Stimulated activated effector memory CD8-positive, alpha-beta T cell treated with anti-CD3 and anti-CD28 coated beads, Interleukin-12 subunit alpha, Interleukin-12 subunit beta, amount 100 ng/mL, for 72 hours (primary cell): ENCODE results near the gene DACH1.

ENCODE experiments used
- ATAC-seq: fragments of 150-1000 bp; cut with Tn5 transposase; 2 replicates; pipeline ENCODE4 v1.10.0; 2021
- DNase-seq, 2 donors: peaks; one replicate each; pipeline ENCODE4 v3.0.0; 2021 to 2022; ENCODE audit warnings: low spot score in 2 of 2
- H3K27ac Mint-ChIP-seq: one replicate; pipeline ENCODE4 v1.8.0; 2022; ENCODE audit warnings: mild to moderate bottlenecking, mixed read lengths
- H3K36me3 Mint-ChIP-seq: one replicate; pipeline ENCODE4 v1.8.0; 2022; ENCODE audit warnings: mild to moderate bottlenecking, mixed read lengths
- H3K4me1 Mint-ChIP-seq: one replicate; pipeline ENCODE4 v1.8.0; 2022; ENCODE audit warnings: mixed read lengths
- H3K4me3 Mint-ChIP-seq: one replicate; pipeline ENCODE4 v1.8.0; 2022; ENCODE audit warnings: mild to moderate bottlenecking, mixed read lengths
- H3K9me3 Mint-ChIP-seq: one replicate; pipeline ENCODE4 v1.8.0; 2022; ENCODE audit warnings: mixed read lengths

DACH1 gene

GRCh38 chr13:71730267-71730666 is 136.7 kb downstream of the DACH1 start:
- Mint-ChIP-seq H3K36me3 (no peaks in the 10 kb centered on the region), H3K4me3 (no peak overlapping the region), H3K27ac (no peak overlapping the region), H3K9me3 (peaks cover 5% of the 10 kb centered on the region), H3K4me1 (no peaks in the 10 kb centered on the region)
- ATAC-seq (no peak), DNase-seq (no peak)

- Mint-ChIP-seq H3K27ac (no peak overlapping the region), H3K36me3 (no peaks in the 10 kb centered on the region), H3K9me3 (peaks cover 5% of the 10 kb centered on the region), H3K4me3 (no peak overlapping the region), H3K4me1 (no peaks in the 10 kb centered on the region)
- DNase-seq (no peak), ATAC-seq (no peak)
Observed at GRCh38 chr13:71729441-71729840, 137.6 kb downstream of the DACH1 start.

- ATAC-seq (no peak), DNase-seq (no peak)
- H3K4me3 Mint-ChIP-seq = no peak overlapping the region
- no peaks in the 10 kb centered on the region for H3K4me1 Mint-ChIP-seq
- H3K9me3 Mint-ChIP-seq = peaks cover 5% of the 10 kb centered on the region
- no peaks in the 10 kb centered on the region for H3K36me3 Mint-ChIP-seq
- H3K27ac Mint-ChIP-seq = no peak overlapping the region
Observed at GRCh38 chr13:71727662-71728061, 139.3 kb downstream of the DACH1 start.

- DNase-seq = no peak
- Mint-ChIP-seq H3K9me3 (peaks cover 3% of the 10 kb centered on the region), H3K36me3 (no peaks in the 10 kb centered on the region), H3K27ac (no peak overlapping the region), H3K4me1 (no peaks in the 10 kb centered on the region), H3K4me3 (no peak overlapping the region)
- ATAC-seq = no peak
Observed at GRCh38 chr13:71727042-71727441, 140.0 kb downstream of the DACH1 start.

GRCh38 chr13:71722206-71722605 is 144.8 kb downstream of the DACH1 start:
- Mint-ChIP-seq H3K4me3 (no peak overlapping the region), H3K36me3 (no peaks in the 10 kb centered on the region)

GRCh38 chr13:71721104-71721503 is 145.9 kb downstream of the DACH1 start:
- Mint-ChIP-seq H3K36me3 (no peaks in the 10 kb centered on the region), H3K4me3 (no peak overlapping the region), H3K4me1 (no peaks in the 10 kb centered on the region), H3K9me3 (peaks cover 4% of the 10 kb centered on the region), H3K27ac (no peak overlapping the region)
- no peak for DNase-seq
- ATAC-seq = no peak

More at GRCh38 chr13:71722206-71722605, 144.8 kb downstream of the DACH1 start:
- DNase-seq (no peak), ATAC-seq (no peak)
- Mint-ChIP-seq H3K27ac (no peak overlapping the region), H3K4me1 (no peaks in the 10 kb centered on the region), H3K9me3 (peaks cover 4% of the 10 kb centered on the region)

GRCh38 chr13:71718931-71719330 is 148.1 kb downstream of the DACH1 start:
- no peak overlapping the region for H3K4me3 Mint-ChIP-seq
- no peak overlapping the region for H3K27ac Mint-ChIP-seq
- DNase-seq = no peak
- peaks cover 4% of the 10 kb centered on the region for H3K9me3 Mint-ChIP-seq
- no peak for ATAC-seq
- no peaks in the 10 kb centered on the region for H3K36me3 Mint-ChIP-seq
- H3K4me1 Mint-ChIP-seq = no peaks in the 10 kb centered on the region

- Mint-ChIP-seq H3K4me1 (no peaks in the 10 kb centered on the region), H3K9me3 (peaks cover 7% of the 10 kb centered on the region), H3K36me3 (no peaks in the 10 kb centered on the region), H3K4me3 (no peak overlapping the region), H3K27ac (no peak overlapping the region)
- DNase-seq (no peak), ATAC-seq (no peak)
Observed at GRCh38 chr13:71714802-71715375, 152.1 kb downstream of the DACH1 start.

GRCh38 chr13:71712988-71713653 is 153.9 kb downstream of the DACH1 start:
- Mint-ChIP-seq H3K27ac (no peak overlapping the region), H3K36me3 (no peaks in the 10 kb centered on the region), H3K4me3 (no peak overlapping the region), H3K4me1 (no peaks in the 10 kb centered on the region), H3K9me3 (peaks cover 3% of the 10 kb centered on the region)
- ATAC-seq (no peak), DNase-seq (no peak)

GRCh38 chr13:71704656-71705055 is 162.3 kb downstream of the DACH1 start:
- Mint-ChIP-seq H3K4me3 (no peak overlapping the region), H3K9me3 (peaks cover 3% of the 10 kb centered on the region), H3K27ac (no peak overlapping the region), H3K4me1 (no peaks in the 10 kb centered on the region), H3K36me3 (no peaks in the 10 kb centered on the region)
- ATAC-seq (no peak), DNase-seq (no peak)

- Mint-ChIP-seq H3K27ac (no peak overlapping the region), H3K36me3 (no peaks in the 10 kb centered on the region), H3K4me3 (no peak overlapping the region), H3K4me1 (no peaks in the 10 kb centered on the region), H3K9me3 (peaks cover 3% of the 10 kb centered on the region)
- DNase-seq (no peak), ATAC-seq (no peak)
Observed at GRCh38 chr13:71703138-71703537, 163.9 kb downstream of the DACH1 start.

- Mint-ChIP-seq H3K4me3 (no peak overlapping the region), H3K27ac (no peak overlapping the region), H3K9me3 (peaks cover 3% of the 10 kb centered on the region), H3K4me1 (no peaks in the 10 kb centered on the region), H3K36me3 (no peaks in the 10 kb centered on the region)
- DNase-seq = no peak
- ATAC-seq = no peak
Observed at GRCh38 chr13:71702253-71702652, 164.8 kb downstream of the DACH1 start.

GRCh38 chr13:71701741-71702140 is 165.3 kb downstream of the DACH1 start:
- H3K4me3 Mint-ChIP-seq = no peak overlapping the region
- H3K4me1 Mint-ChIP-seq = no peaks in the 10 kb centered on the region
- H3K27ac Mint-ChIP-seq = no peak overlapping the region
- no peaks in the 10 kb centered on the region for H3K36me3 Mint-ChIP-seq
- peaks cover 7% of the 10 kb centered on the region for H3K9me3 Mint-ChIP-seq
- ATAC-seq (no peak), DNase-seq (no peak)

GRCh38 chr13:71699342-71699741 is 167.7 kb downstream of the DACH1 start:
- Mint-ChIP-seq H3K36me3 (no peaks in the 10 kb centered on the region), H3K9me3 (peaks cover 6% of the 10 kb centered on the region), H3K4me1 (no peaks in the 10 kb centered on the region), H3K4me3 (no peak overlapping the region), H3K27ac (no peak overlapping the region)
- ATAC-seq = no peak
- no peak for DNase-seq

GRCh38 chr13:71695662-71696061 is 171.3 kb downstream of the DACH1 start:
- DNase-seq (no peak), ATAC-seq (no peak)

GRCh38 chr13:71685072-71685471 is 181.9 kb downstream of the DACH1 start:
- Mint-ChIP-seq H3K4me1 (no peaks in the 10 kb centered on the region), H3K4me3 (no peak overlapping the region), H3K27ac (no peak overlapping the region), H3K9me3 (peaks cover 3% of the 10 kb centered on the region), H3K36me3 (no peaks in the 10 kb centered on the region)
- ATAC-seq = no peak
- DNase-seq = no peak

More at GRCh38 chr13:71695662-71696061, 171.3 kb downstream of the DACH1 start:
- no peak overlapping the region for H3K4me3 Mint-ChIP-seq
- peaks cover 6% of the 10 kb centered on the region for H3K9me3 Mint-ChIP-seq
- H3K27ac Mint-ChIP-seq = no peak overlapping the region
- no peaks in the 10 kb centered on the region for H3K4me1 Mint-ChIP-seq
- no peaks in the 10 kb centered on the region for H3K36me3 Mint-ChIP-seq
